WTC11 (cell line): ENCODE measurements around the gene SNRPD3.

ENCODE experiments used
- CREB1 ChIP-seq: sonication (generic); formaldehyde crosslinking; IDR thresholded peaks from 2 replicates; pipeline ENCODE4 v1.8.0; 2023; ENCODE audit warnings: mild to moderate bottlenecking, missing genetic modification reagents
- CREM ChIP-seq: sonication (generic); formaldehyde crosslinking; IDR thresholded peaks from 2 replicates; pipeline ENCODE4 v1.8.1; 2022; ENCODE audit warnings: mild to moderate bottlenecking, missing genetic modification reagents, moderate library complexity
- E2F5 ChIP-seq: sonication (generic); formaldehyde crosslinking; IDR thresholded peaks from 2 replicates; pipeline ENCODE4 v1.8.1; 2022; ENCODE audit warnings: mild to moderate bottlenecking, moderate library complexity, missing genetic modification reagents
- ESRRA ChIP-seq: sonication (generic); formaldehyde crosslinking; IDR thresholded peaks from 2 replicates; pipeline ENCODE4 v1.8.1; 2022; ENCODE audit warnings: mild to moderate bottlenecking, missing genetic modification reagents, borderline replicate concordance
- HMGXB4 ChIP-seq: sonication (generic); formaldehyde crosslinking; IDR thresholded peaks from 2 replicates; pipeline ENCODE4 v1.8.1; 2023; ENCODE audit warnings: mild to moderate bottlenecking, moderate library complexity, missing genetic modification reagents
- MAX ChIP-seq: sonication (generic); formaldehyde crosslinking; IDR thresholded peaks from 2 replicates; pipeline ENCODE4 v1.8.0; 2022; ENCODE audit warnings: mild to moderate bottlenecking, missing genetic modification reagents
- MLX ChIP-seq: sonication (generic); formaldehyde crosslinking; IDR thresholded peaks from 2 replicates; pipeline ENCODE4 v1.8.1; 2023; ENCODE audit warnings: mild to moderate bottlenecking, missing genetic modification reagents, moderate library complexity
- NFATC4 ChIP-seq: fragments of 250-450 bp; sonication (Bioruptor Pico); IDR thresholded peaks from 2 replicates; pipeline ENCODE4 v1.9.0; 2021; ENCODE audit warnings: mild to moderate bottlenecking
- TEAD4 ChIP-seq: sonication (generic); formaldehyde crosslinking; IDR thresholded peaks from 2 replicates; pipeline ENCODE4 v1.8.0; 2022; ENCODE audit warnings: mild to moderate bottlenecking, missing genetic modification reagents
- ZNF232 ChIP-seq: sonication (generic); formaldehyde crosslinking; IDR thresholded peaks from 2 replicates; pipeline ENCODE4 v1.8.0; 2022; ENCODE audit warnings: mild to moderate bottlenecking, missing genetic modification reagents
- TF ChIP-seq, protein P1 (sequence below): fragments of 200-600 bp; IDR thresholded peaks from 2 replicates; pipeline ENCODE4 v1.8.0; 2022; ENCODE audit warnings: antibody characterized with exemption
- TF ChIP-seq, protein P2 (sequence below): sonication (generic); formaldehyde crosslinking; conservative IDR thresholded peaks from 2 replicates; pipeline ENCODE4 v1.8.1; 2022; ENCODE audit warnings: mild to moderate bottlenecking, missing genetic modification reagents
- TF ChIP-seq, protein P3 (sequence below): sonication (generic); formaldehyde crosslinking; IDR thresholded peaks from 2 replicates; pipeline ENCODE4 v1.8.0; 2022; ENCODE audit warnings: mild to moderate bottlenecking, missing genetic modification reagents

GRCh38 chr22:24515027-24515338 is 40.8 kb upstream of the SNRPD3 start:
- TF ChIP-seq, protein P1, sequence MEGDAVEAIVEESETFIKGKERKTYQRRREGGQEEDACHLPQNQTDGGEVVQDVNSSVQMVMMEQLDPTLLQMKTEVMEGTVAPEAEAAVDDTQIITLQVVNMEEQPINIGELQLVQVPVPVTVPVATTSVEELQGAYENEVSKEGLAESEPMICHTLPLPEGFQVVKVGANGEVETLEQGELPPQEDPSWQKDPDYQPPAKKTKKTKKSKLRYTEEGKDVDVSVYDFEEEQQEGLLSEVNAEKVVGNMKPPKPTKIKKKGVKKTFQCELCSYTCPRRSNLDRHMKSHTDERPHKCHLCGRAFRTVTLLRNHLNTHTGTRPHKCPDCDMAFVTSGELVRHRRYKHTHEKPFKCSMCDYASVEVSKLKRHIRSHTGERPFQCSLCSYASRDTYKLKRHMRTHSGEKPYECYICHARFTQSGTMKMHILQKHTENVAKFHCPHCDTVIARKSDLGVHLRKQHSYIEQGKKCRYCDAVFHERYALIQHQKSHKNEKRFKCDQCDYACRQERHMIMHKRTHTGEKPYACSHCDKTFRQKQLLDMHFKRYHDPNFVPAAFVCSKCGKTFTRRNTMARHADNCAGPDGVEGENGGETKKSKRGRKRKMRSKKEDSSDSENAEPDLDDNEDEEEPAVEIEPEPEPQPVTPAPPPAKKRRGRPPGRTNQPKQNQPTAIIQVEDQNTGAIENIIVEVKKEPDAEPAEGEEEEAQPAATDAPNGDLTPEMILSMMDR, result no peak
- TF ChIP-seq ESRRA (CRISPR knock-in tag), result no peak
- no peak for TF ChIP-seq MLX (CRISPR knock-in tag)
- TF ChIP-seq CREB1, result no peak
- no peak for TF ChIP-seq TEAD4
- no peak for TF ChIP-seq E2F5 (CRISPR knock-in tag)
- no peak for TF ChIP-seq CREM
- no peak for TF ChIP-seq NFATC4 (CRISPR knock-in tag)
- TF ChIP-seq HMGXB4, result no peak
- TF ChIP-seq ZNF232 (CRISPR knock-in tag), result no peak
- TF ChIP-seq, protein P2, sequence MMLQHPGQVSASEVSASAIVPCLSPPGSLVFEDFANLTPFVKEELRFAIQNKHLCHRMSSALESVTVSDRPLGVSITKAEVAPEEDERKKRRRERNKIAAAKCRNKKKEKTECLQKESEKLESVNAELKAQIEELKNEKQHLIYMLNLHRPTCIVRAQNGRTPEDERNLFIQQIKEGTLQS (CRISPR knock-in tag), result no peak
- TF ChIP-seq, protein P3, sequence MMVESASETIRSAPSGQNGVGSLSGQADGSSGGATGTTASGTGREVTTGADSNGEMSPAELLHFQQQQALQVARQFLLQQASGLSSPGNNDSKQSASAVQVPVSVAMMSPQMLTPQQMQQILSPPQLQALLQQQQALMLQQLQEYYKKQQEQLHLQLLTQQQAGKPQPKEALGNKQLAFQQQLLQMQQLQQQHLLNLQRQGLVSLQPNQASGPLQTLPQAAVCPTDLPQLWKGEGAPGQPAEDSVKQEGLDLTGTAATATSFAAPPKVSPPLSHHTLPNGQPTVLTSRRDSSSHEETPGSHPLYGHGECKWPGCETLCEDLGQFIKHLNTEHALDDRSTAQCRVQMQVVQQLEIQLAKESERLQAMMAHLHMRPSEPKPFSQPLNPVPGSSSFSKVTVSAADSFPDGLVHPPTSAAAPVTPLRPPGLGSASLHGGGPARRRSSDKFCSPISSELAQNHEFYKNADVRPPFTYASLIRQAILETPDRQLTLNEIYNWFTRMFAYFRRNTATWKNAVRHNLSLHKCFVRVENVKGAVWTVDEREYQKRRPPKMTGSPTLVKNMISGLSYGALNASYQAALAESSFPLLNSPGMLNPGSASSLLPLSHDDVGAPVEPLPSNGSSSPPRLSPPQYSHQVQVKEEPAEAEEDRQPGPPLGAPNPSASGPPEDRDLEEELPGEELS (CRISPR knock-in tag), result no peak
- TF ChIP-seq MAX, result no peak
